GM13976 (cell line): Measurements from ENCODE around the gene ZEB2.

Experiments used
- DNase-seq: peaks from one replicate; pipeline ENCODE4 v3.0.0; 2012; ENCODE audit warnings: low spot score
- in situ Hi-C: fragments of 300-500 bp; cut with MboI; formaldehyde crosslinking; loops from one replicate; pipeline ENCODE4 v1.12.0; 2022; ENCODE audit warnings: low sequenced_read_pairs, mixed read lengths, inconsistent platforms; ENCODE audit not compliant: unreplicated experiment
- TF ChIP-seq, protein P1 (sequence below): IDR thresholded peaks from 2 replicates; pipeline ENCODE4 v1.5.1; 2012; ENCODE audit warnings: borderline replicate concordance, mild to moderate bottlenecking; ENCODE audit not compliant: insufficient read depth; ENCODE audit errors: extremely low read depth, missing control alignments, control extremely low read depth

ZEB2 gene

DNA sequence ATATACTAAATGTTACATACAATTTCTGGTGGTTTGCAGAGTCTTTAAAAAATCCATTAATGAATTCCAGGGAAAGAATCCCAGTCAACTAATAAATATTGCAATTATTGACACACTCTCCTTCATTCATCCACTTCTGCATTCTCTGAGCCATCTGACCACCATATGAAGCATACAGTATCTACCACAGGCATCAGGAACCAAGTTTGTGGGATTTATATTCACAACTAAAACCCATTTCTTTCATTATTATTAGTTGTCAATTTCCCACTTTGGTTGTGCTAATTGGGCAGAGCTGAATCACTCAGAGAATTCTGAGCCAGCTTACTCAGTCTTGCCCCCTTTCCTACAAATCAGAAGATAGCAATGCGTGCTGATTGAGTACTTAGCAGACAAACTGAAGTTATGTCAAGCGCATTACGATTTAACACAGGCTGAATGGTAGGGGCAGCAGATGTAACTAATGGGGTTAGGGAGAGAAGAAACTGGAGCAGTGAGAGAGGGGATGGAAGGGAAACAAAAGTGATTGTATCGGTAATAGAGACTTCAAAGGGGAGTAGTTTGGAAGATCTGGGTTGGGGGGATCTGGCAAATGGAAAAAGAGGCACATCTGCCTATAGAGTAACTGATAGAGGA is 52.3 kb downstream of the ZEB2 start:
- in situ Hi-C loops, result no loop called here
- TF ChIP-seq, protein P1, sequence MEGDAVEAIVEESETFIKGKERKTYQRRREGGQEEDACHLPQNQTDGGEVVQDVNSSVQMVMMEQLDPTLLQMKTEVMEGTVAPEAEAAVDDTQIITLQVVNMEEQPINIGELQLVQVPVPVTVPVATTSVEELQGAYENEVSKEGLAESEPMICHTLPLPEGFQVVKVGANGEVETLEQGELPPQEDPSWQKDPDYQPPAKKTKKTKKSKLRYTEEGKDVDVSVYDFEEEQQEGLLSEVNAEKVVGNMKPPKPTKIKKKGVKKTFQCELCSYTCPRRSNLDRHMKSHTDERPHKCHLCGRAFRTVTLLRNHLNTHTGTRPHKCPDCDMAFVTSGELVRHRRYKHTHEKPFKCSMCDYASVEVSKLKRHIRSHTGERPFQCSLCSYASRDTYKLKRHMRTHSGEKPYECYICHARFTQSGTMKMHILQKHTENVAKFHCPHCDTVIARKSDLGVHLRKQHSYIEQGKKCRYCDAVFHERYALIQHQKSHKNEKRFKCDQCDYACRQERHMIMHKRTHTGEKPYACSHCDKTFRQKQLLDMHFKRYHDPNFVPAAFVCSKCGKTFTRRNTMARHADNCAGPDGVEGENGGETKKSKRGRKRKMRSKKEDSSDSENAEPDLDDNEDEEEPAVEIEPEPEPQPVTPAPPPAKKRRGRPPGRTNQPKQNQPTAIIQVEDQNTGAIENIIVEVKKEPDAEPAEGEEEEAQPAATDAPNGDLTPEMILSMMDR, result no peak
- no peak for DNase-seq

DNA sequence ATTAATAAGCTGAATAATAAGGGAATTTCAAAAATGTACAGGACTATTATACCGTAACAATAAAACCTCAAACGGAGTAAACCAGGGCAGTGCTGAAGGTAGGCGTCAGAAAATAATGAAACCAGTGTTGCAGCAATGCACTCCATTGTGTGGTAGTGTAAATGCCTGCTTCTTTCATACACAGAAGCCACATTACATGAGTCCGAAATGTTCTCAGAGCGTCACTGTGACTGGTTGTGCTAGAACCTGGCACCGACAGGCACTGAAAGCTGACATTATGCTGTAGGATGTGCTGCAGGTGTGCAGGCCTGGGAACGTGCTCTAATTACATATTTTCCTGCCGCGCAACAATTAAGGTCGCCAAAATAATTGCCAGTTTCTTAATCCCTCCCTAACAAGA is 53.3 kb downstream of the ZEB2 start:
- TF ChIP-seq, protein P1, result no peak
- in situ Hi-C loops, result no loop called here
- DNase-seq, result no peak

DNA sequence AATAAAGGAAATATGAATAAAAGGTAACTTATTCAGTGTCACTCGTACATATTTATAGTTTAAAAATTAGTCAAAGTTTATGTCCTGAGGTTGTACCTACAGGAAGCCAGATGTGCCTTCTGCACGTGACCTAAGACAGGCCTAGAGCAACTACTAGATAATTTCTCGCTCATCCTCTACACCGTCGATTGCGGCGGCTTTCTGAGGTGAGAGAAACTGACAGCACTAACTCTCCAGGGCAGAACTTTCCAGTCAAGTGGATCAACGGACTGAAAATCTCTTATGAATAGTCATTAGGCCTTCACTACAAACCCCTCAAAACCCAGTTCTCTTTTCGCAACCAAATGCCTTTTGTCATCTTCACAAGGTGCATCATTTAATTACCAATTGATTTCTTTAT is 54.2 kb downstream of the ZEB2 start:
- TF ChIP-seq, protein P1, result no peak
- DNase-seq, result no peak
- in situ Hi-C loops, result no loop called here

DNA sequence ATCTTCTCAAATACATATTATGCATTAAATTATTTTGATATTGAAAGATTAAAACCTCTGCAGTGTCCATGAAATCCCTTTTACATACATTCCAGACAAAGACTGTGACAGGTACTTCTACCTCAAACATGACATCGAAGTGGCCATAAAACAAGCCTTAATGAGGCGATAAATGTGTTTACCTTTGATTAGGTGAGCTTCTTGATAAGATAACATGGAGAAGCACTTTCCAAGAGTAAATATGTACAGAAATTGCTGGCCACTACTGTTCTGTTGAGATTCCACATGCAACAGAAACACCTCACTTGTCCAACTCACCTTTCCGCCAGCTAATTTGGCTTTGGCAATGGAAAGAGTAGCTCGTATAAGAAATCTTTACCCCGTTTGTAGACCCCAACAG is 55.2 kb downstream of the ZEB2 start:
- TF ChIP-seq, protein P1, result no peak
- no peak for DNase-seq
- in situ Hi-C loops, result no loop called here

DNA sequence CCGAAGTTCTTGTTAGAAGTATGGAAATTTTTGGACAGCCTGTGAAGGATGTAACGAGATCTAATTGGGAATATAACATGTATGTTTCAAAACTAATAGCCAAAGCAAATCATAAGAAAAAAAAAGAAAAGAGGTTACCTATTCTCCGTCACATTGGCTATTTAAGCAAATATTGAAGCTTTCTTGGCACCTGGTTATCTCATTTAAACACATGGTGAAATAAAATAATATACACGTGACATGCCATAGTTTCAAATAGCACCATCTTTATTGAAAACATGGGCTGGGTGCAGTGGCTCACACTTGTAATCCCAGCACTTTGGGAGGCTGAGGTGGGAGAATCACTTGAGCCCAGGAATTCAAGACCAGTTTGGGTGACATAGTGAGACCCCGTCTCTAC is 56.7 kb downstream of the ZEB2 start:
- TF ChIP-seq, protein P1, result no peak
- DNase-seq, result no peak
- in situ Hi-C loops, result no loop called here

DNA sequence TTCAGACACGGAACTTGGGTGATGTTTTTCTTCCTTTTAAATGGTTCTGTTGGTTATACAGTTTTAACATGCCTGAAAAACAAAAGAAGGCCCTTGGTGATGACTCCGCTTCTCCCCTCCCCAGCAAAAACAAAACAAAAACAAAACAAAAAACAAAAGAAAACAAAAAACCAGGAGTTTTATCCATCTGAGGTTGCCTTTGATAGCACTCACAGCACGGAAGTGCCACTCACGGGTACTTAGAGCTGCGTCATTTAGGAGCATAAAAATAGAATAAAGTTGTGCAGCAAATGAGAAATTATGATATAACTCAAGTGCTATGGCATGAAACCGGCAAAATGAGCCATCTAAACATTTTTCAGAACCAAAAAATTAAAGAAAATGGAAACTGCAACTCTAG is 57.7 kb downstream of the ZEB2 start:
- no peak for DNase-seq
- TF ChIP-seq, protein P1, result no peak
- in situ Hi-C loops, result no loop called here
